ENCODE results near the gene SLC4A3. TPM values are rescaled to one million over a fixed set of nuclear protein-coding genes. Genes with fewer than 3 reads are reported as not detected.

Gene SLC4A3
- total and polyA plus RNA-seq, 2 of the 8 experiments (the other 6 are each of a cell fraction or from before 2014, with no cell fraction given): 4.8 to 7.4 TPM

Small RNAs within 50 kb of the gene (small RNA-seq; reads per million reads assigned to genes)
- gene RN7SKP213 (ENCODE audit: insufficient read depth): not detected

Other genes starting within 250 kb of the SLC4A3 start
- gene DNPEP, start 239.7 kb upstream of the SLC4A3 start, total RNA-seq (2021; fragmentation: NEBNext Ultra II Directional; extraction: Animal tissue kit (Norgen Biotek cat#: 25700)): 59.8 and 64.2 TPM in 2 replicates
- gene DNPEP, start 239.7 kb upstream of the SLC4A3 start, polyA plus RNA-seq (2011; rRNA removed): 109 and 142 TPM in 2 replicates
- 1.5 and 1.8 TPM in 2 replicates for gene DES, start 209.3 kb upstream of the SLC4A3 start, total RNA-seq (2021; fragmentation: NEBNext Ultra II Directional; extraction: Animal tissue kit (Norgen Biotek cat#: 25700))
- 3.8 and 4.3 TPM in 2 replicates for gene DES, start 209.3 kb upstream of the SLC4A3 start, polyA plus RNA-seq (2011; rRNA removed)
- 32.0 and 36.7 TPM in 2 replicates for gene SPEG, start 192.8 kb upstream of the SLC4A3 start, total RNA-seq (2021; fragmentation: NEBNext Ultra II Directional; extraction: Animal tissue kit (Norgen Biotek cat#: 25700))
- 19.9 and 37.1 TPM in 2 replicates for gene SPEG, start 192.8 kb upstream of the SLC4A3 start, polyA plus RNA-seq (2011; rRNA removed)
- gene GMPPA, start 128.7 kb upstream of the SLC4A3 start, total RNA-seq (2021; fragmentation: NEBNext Ultra II Directional; extraction: Animal tissue kit (Norgen Biotek cat#: 25700)): 34.3 and 35.3 TPM in 2 replicates
- 98.8 and 101 TPM in 2 replicates for gene GMPPA, start 128.7 kb upstream of the SLC4A3 start, polyA plus RNA-seq (2011; rRNA removed)
- 0.19 and 0.22 TPM in 2 replicates for gene ASIC4, start 113.1 kb upstream of the SLC4A3 start, total RNA-seq (2021; fragmentation: NEBNext Ultra II Directional; extraction: Animal tissue kit (Norgen Biotek cat#: 25700))
- gene ASIC4, start 113.1 kb upstream of the SLC4A3 start, polyA plus RNA-seq (2011; rRNA removed): 0.12 and 0.30 TPM in 2 replicates
- gene CHPF, start 83.8 kb upstream of the SLC4A3 start, total RNA-seq (2021; fragmentation: NEBNext Ultra II Directional; extraction: Animal tissue kit (Norgen Biotek cat#: 25700)): 62.9 and 68.1 TPM in 2 replicates
- 67.3 and 103 TPM in 2 replicates for gene CHPF, start 83.8 kb upstream of the SLC4A3 start, polyA plus RNA-seq (2011; rRNA removed)
- 10.2 and 11.0 TPM in 2 replicates for gene TMEM198, start 83.6 kb upstream of the SLC4A3 start, total RNA-seq (2021; fragmentation: NEBNext Ultra II Directional; extraction: Animal tissue kit (Norgen Biotek cat#: 25700))
- gene TMEM198, start 83.6 kb upstream of the SLC4A3 start, polyA plus RNA-seq (2011; rRNA removed): 10.4 and 15.4 TPM in 2 replicates
- 127 and 135 TPM in 2 replicates for gene OBSL1, start 56.1 kb upstream of the SLC4A3 start, total RNA-seq (2021; fragmentation: NEBNext Ultra II Directional; extraction: Animal tissue kit (Norgen Biotek cat#: 25700))
- 116 and 205 TPM in 2 replicates for gene OBSL1, start 56.1 kb upstream of the SLC4A3 start, polyA plus RNA-seq (2011; rRNA removed)
- 0.65 and 0.73 TPM in 2 replicates for gene INHA, start 55.3 kb upstream of the SLC4A3 start, total RNA-seq (2021; fragmentation: NEBNext Ultra II Directional; extraction: Animal tissue kit (Norgen Biotek cat#: 25700))
- gene INHA, start 55.3 kb upstream of the SLC4A3 start, polyA plus RNA-seq (2011; rRNA removed): 2.7 and 4.3 TPM in 2 replicates
- gene STK11IP, start 29.8 kb upstream of the SLC4A3 start, total RNA-seq (2021; fragmentation: NEBNext Ultra II Directional; extraction: Animal tissue kit (Norgen Biotek cat#: 25700)): 24.1 and 29.6 TPM in 2 replicates
- gene STK11IP, start 29.8 kb upstream of the SLC4A3 start, polyA plus RNA-seq (2011; rRNA removed): 18.5 and 26.5 TPM in 2 replicates